ENCODE data around the gene TKT. TPM values are rescaled to one million over a fixed set of nuclear protein-coding genes. Genes with fewer than 3 reads are reported as not detected.

The TKT gene
- total RNA-seq, 2 experiments from 2014 or later, result 315 to 323 TPM

- no peak for DNase-seq
- no peaks in the 10 kb centered on the region for H3K9me3 Mint-ChIP-seq (ENCODE audit: insufficient read depth)
- POLR2A ChIA-PET, result interaction anchor here (0.7 kb wide), 1 partner anchor 471 kb away, joined by 3 read pairs; no protein-coding TSS in a partner anchor
- no peaks in the 10 kb centered on the region for H3K27me3 Mint-ChIP-seq (ENCODE audit: low read depth)
- peaks cover 12% of the 10 kb centered on the region for H3K36me3 Mint-ChIP-seq (ENCODE audit: low read depth)
- CTCF ChIA-PET, result interaction anchor here (1.1 to 1.6 kb wide), 3 partner anchors 57 to 78 kb away, joined by 4 to 7 read pairs (median 6); no protein-coding TSS in a partner anchor
- H3K27ac Mint-ChIP-seq, result no peak overlapping the region
- peaks cover 20% of the 10 kb centered on the region for H3K4me1 Mint-ChIP-seq (ENCODE audit: low read depth)
- ATAC-seq, result no peak
- H3K4me3 Mint-ChIP-seq, result no peak overlapping the region
Observed at GRCh38 chr3:53191836-53192480, 63.9 kb downstream of the TKT start.

- ChIA-PET POLR2A (no interaction called here), CTCF (interaction anchor here (0.6 to 1.6 kb wide), 3 partner anchors 29 to 77 kb away, joined by 3 to 7 read pairs (median 4); no protein-coding TSS in a partner anchor)
- H3K27me3 Mint-ChIP-seq (ENCODE audit: low read depth), result no peaks in the 10 kb centered on the region
- peaks cover 15% of the 10 kb centered on the region for H3K4me1 Mint-ChIP-seq (ENCODE audit: low read depth)
- ATAC-seq (no peak), DNase-seq (no peak)
- peaks cover 12% of the 10 kb centered on the region for H3K36me3 Mint-ChIP-seq (ENCODE audit: low read depth)
- H3K9me3 Mint-ChIP-seq (ENCODE audit: insufficient read depth), result no peaks in the 10 kb centered on the region
- no peak overlapping the region for H3K4me3 Mint-ChIP-seq
- no peak overlapping the region for H3K27ac Mint-ChIP-seq
Observed at GRCh38 chr3:53190659-53191058, 65.2 kb downstream of the TKT start.

- CTCF ChIA-PET, result interaction anchor here (1.3 kb wide), 1 partner anchor 75 kb away, joined by 4 read pairs; no protein-coding TSS in a partner anchor
Observed at GRCh38 chr3:53189276-53189675, 66.5 kb downstream of the TKT start.

GRCh38 chr3:53188720-53189119 lies 67.1 kb downstream of the TKT start:
- DNase-seq (no peak), ATAC-seq (no peak)
- H3K27ac Mint-ChIP-seq, result no peak overlapping the region
- peaks cover 14% of the 10 kb centered on the region for H3K36me3 Mint-ChIP-seq (ENCODE audit: low read depth)
- no peaks in the 10 kb centered on the region for H3K9me3 Mint-ChIP-seq (ENCODE audit: insufficient read depth)
- POLR2A ChIA-PET, result no interaction called here
- no peaks in the 10 kb centered on the region for H3K27me3 Mint-ChIP-seq (ENCODE audit: low read depth)
- CTCF ChIA-PET, result interaction anchor here (1.1 to 1.3 kb wide), 2 partner anchors 74 kb away, joined by 3 to 4 read pairs; no protein-coding TSS in a partner anchor
- no peak overlapping the region for H3K4me3 Mint-ChIP-seq
- H3K4me1 Mint-ChIP-seq (ENCODE audit: low read depth), result peaks cover 15% of the 10 kb centered on the region

More at GRCh38 chr3:53189276-53189675, 66.5 kb downstream of the TKT start:
- Mint-ChIP-seq H3K36me3 (ENCODE audit: low read depth) (peaks cover 14% of the 10 kb centered on the region), H3K27me3 (ENCODE audit: low read depth) (no peaks in the 10 kb centered on the region), H3K4me1 (ENCODE audit: low read depth) (peaks cover 15% of the 10 kb centered on the region), H3K9me3 (ENCODE audit: insufficient read depth) (no peaks in the 10 kb centered on the region), H3K27ac (no peak overlapping the region), H3K4me3 (no peak overlapping the region)
- ATAC-seq (no peak), DNase-seq (no peak)
- POLR2A ChIA-PET, result interaction anchor here (0.6 kb wide), 1 partner anchor 29 kb away, joined by 4 read pairs; no protein-coding TSS in a partner anchor

GRCh38 chr3:53188136-53188685 lies 67.6 kb downstream of the TKT start:
- CTCF ChIA-PET, result interaction anchor here (1.1 kb wide), 1 partner anchor 74 kb away, joined by 3 read pairs; no protein-coding TSS in a partner anchor
- peaks cover 14% of the 10 kb centered on the region for H3K36me3 Mint-ChIP-seq (ENCODE audit: low read depth)
- no peaks in the 10 kb centered on the region for H3K9me3 Mint-ChIP-seq (ENCODE audit: insufficient read depth)
- peaks cover 12% of the 10 kb centered on the region for H3K4me1 Mint-ChIP-seq (ENCODE audit: low read depth)
- DNase-seq (no peak), ATAC-seq (no peak)
- POLR2A ChIA-PET, result no interaction called here
- no peaks in the 10 kb centered on the region for H3K27me3 Mint-ChIP-seq (ENCODE audit: low read depth)
- no peak overlapping the region for H3K4me3 Mint-ChIP-seq
- H3K27ac Mint-ChIP-seq, result no peak overlapping the region

GRCh38 chr3:53187430-53187829 lies 68.4 kb downstream of the TKT start:
- H3K27ac Mint-ChIP-seq, result no peak overlapping the region
- no peak overlapping the region for H3K4me3 Mint-ChIP-seq
- POLR2A ChIA-PET, result no interaction called here
- peaks cover 4% of the 10 kb centered on the region for H3K4me1 Mint-ChIP-seq (ENCODE audit: low read depth)
- H3K27me3 Mint-ChIP-seq (ENCODE audit: low read depth), result no peaks in the 10 kb centered on the region
- H3K9me3 Mint-ChIP-seq (ENCODE audit: insufficient read depth), result no peaks in the 10 kb centered on the region
- CTCF ChIA-PET, result interaction anchor here (1.1 kb wide), 1 partner anchor 73 kb away, joined by 3 read pairs; no protein-coding TSS in a partner anchor
- DNase-seq, result no peak
- H3K36me3 Mint-ChIP-seq (ENCODE audit: low read depth), result peaks cover 11% of the 10 kb centered on the region
- ATAC-seq, result no peak

- Mint-ChIP-seq H3K9me3 (ENCODE audit: insufficient read depth) (no peaks in the 10 kb centered on the region), H3K27me3 (ENCODE audit: low read depth) (no peaks in the 10 kb centered on the region), H3K4me1 (ENCODE audit: low read depth) (peaks cover 2% of the 10 kb centered on the region), H3K4me3 (no peak overlapping the region), H3K36me3 (ENCODE audit: low read depth) (peaks cover 7% of the 10 kb centered on the region), H3K27ac (no peak overlapping the region)
- ChIA-PET POLR2A (no interaction called here), CTCF (no interaction called here)
- DNase-seq (no peak), ATAC-seq (no peak)
Observed at GRCh38 chr3:53186726-53187125, 69.1 kb downstream of the TKT start.

GRCh38 chr3:53185761-53186465 lies 69.9 kb downstream of the TKT start:
- H3K27ac Mint-ChIP-seq, result no peak overlapping the region
- peaks cover 2% of the 10 kb centered on the region for H3K4me1 Mint-ChIP-seq (ENCODE audit: low read depth)
- CTCF ChIA-PET, result interaction anchor here (0.6 kb wide), 1 partner anchor 67 kb away, joined by 3 read pairs; no protein-coding TSS in a partner anchor
- DNase-seq (no peak), ATAC-seq (no peak)
- H3K36me3 Mint-ChIP-seq (ENCODE audit: low read depth), result peaks cover 7% of the 10 kb centered on the region
- no peaks in the 10 kb centered on the region for H3K9me3 Mint-ChIP-seq (ENCODE audit: insufficient read depth)
- no peaks in the 10 kb centered on the region for H3K27me3 Mint-ChIP-seq (ENCODE audit: low read depth)
- POLR2A ChIA-PET, result no interaction called here
- H3K4me3 Mint-ChIP-seq, result no peak overlapping the region

- Mint-ChIP-seq H3K4me1 (ENCODE audit: low read depth) (peaks cover 2% of the 10 kb centered on the region), H3K4me3 (no peak overlapping the region), H3K36me3 (ENCODE audit: low read depth) (peaks cover 3% of the 10 kb centered on the region), H3K27me3 (ENCODE audit: low read depth) (no peaks in the 10 kb centered on the region), H3K27ac (no peak overlapping the region), H3K9me3 (ENCODE audit: insufficient read depth) (no peaks in the 10 kb centered on the region)
- ChIA-PET CTCF (no interaction called here), POLR2A (no interaction called here)
- ATAC-seq, result no peak
- DNase-seq, result no peak
Observed at GRCh38 chr3:53184701-53185100, 71.1 kb downstream of the TKT start.

GRCh38 chr3:53183514-53183913 lies 72.3 kb downstream of the TKT start:
- H3K27ac Mint-ChIP-seq, result no peak overlapping the region
- CTCF ChIA-PET, result interaction anchor here (1.3 kb wide), 1 partner anchor 13 kb away, joined by 6 read pairs; no protein-coding TSS in a partner anchor

GRCh38 chr3:53182764-53183355 lies 73.0 kb downstream of the TKT start:
- no peak overlapping the region for H3K27ac Mint-ChIP-seq
- H3K4me3 Mint-ChIP-seq, result no peak overlapping the region
- no peaks in the 10 kb centered on the region for H3K27me3 Mint-ChIP-seq (ENCODE audit: low read depth)
- CTCF ChIA-PET, result interaction anchor here (1.3 kb wide), 1 partner anchor 13 kb away, joined by 6 read pairs; no protein-coding TSS in a partner anchor
- POLR2A ChIA-PET, result no interaction called here
- DNase-seq (no peak), ATAC-seq (no peak)
- no peaks in the 10 kb centered on the region for H3K9me3 Mint-ChIP-seq (ENCODE audit: insufficient read depth)
- peaks cover 11% of the 10 kb centered on the region for H3K36me3 Mint-ChIP-seq (ENCODE audit: low read depth)
- peaks cover 2% of the 10 kb centered on the region for H3K4me1 Mint-ChIP-seq (ENCODE audit: low read depth)

More at GRCh38 chr3:53183514-53183913, 72.3 kb downstream of the TKT start:
- DNase-seq, result no peak
- H3K4me1 Mint-ChIP-seq (ENCODE audit: low read depth), result peaks cover 2% of the 10 kb centered on the region
- POLR2A ChIA-PET, result no interaction called here
- no peak for ATAC-seq
- no peak overlapping the region for H3K4me3 Mint-ChIP-seq
- H3K27me3 Mint-ChIP-seq (ENCODE audit: low read depth), result no peaks in the 10 kb centered on the region
- no peaks in the 10 kb centered on the region for H3K9me3 Mint-ChIP-seq (ENCODE audit: insufficient read depth)
- H3K36me3 Mint-ChIP-seq (ENCODE audit: low read depth), result peaks cover 11% of the 10 kb centered on the region
